ENCODE data around the gene ADGRV1.
"Not testable (repeated sequence)": the region's sequence is repeated elsewhere in the genome, so short reads cannot be mapped to it uniquely, and the experiment has no call there.

The ADGRV1 gene

GRCh38 chr5:91061094-91061493 lies 502.5 kb downstream of the ADGRV1 start:
- Histone ChIP-seq H3K79me2 (ENCODE audit: insufficient read depth, low read length) (no peaks in the 10 kb centered on the region), H3K27me3 (ENCODE audit: insufficient read depth, low read length, poor library complexity) (no peaks in the 10 kb centered on the region), H3K4me2 (ENCODE audit: insufficient read depth, low read length) (no peak overlapping the region), H2AFZ (ENCODE audit: low read depth, low read length) (no peak overlapping the region), H3K9me3 (ENCODE audit: insufficient read depth, low read length, severe bottlenecking) (no peaks in the 10 kb centered on the region), H3K9ac (ENCODE audit: low read depth, low read length) (no peak overlapping the region), H4K20me1 (ENCODE audit: insufficient read depth, low read length) (no peaks in the 10 kb centered on the region), H3K4me3 (ENCODE audit: low read depth in 1 of 2, low read length in 2 of 2) (no peak overlapping the region), H3K4me1 (ENCODE audit: insufficient read depth, low read length) (no peaks in the 10 kb centered on the region), H3K27ac (ENCODE audit: low read length) (no peak overlapping the region), H3K36me3 (ENCODE audit: insufficient read depth, low read length) (no peaks in the 10 kb centered on the region)
- DNase-seq (no peak), ATAC-seq (ENCODE audit: insufficient read depth, low read depth) (no peak)
- TF ChIP-seq EZH2 (IDR thresholded peaks at IDR 0.05; ENCODE audit: borderline replicate concordance, low read depth, low read length, severe bottlenecking) (no peak), CTCF (IDR thresholded peaks at IDR 0.05; ENCODE audit: borderline replicate concordance, extremely low read depth, low read length, poor library complexity, severe bottlenecking) (no peak)

GRCh38 chr5:91061946-91062562 lies 503.5 kb downstream of the ADGRV1 start:
- no peak for ATAC-seq (ENCODE audit: insufficient read depth, low read depth)
- Histone ChIP-seq H3K4me2 (ENCODE audit: insufficient read depth, low read length) (no peak overlapping the region), H3K27me3 (ENCODE audit: insufficient read depth, low read length, poor library complexity) (peaks cover 3% of the 10 kb centered on the region), H2AFZ (ENCODE audit: low read depth, low read length) (no peak overlapping the region), H3K36me3 (ENCODE audit: insufficient read depth, low read length) (no peaks in the 10 kb centered on the region), H3K4me3 (ENCODE audit: low read depth in 1 of 2, low read length in 2 of 2) (no peak overlapping the region), H3K9me3 (ENCODE audit: insufficient read depth, low read length, severe bottlenecking) (no peaks in the 10 kb centered on the region), H3K27ac (ENCODE audit: low read length) (no peak overlapping the region), H4K20me1 (ENCODE audit: insufficient read depth, low read length) (no peaks in the 10 kb centered on the region), H3K79me2 (ENCODE audit: insufficient read depth, low read length) (no peaks in the 10 kb centered on the region), H3K4me1 (ENCODE audit: insufficient read depth, low read length) (no peaks in the 10 kb centered on the region), H3K9ac (ENCODE audit: low read depth, low read length) (no peak overlapping the region)
- DNase-seq: no peak
- TF ChIP-seq CTCF (IDR thresholded peaks at IDR 0.05; ENCODE audit: borderline replicate concordance, extremely low read depth, low read length, poor library complexity, severe bottlenecking): no peak
- no peak for TF ChIP-seq EZH2 (IDR thresholded peaks at IDR 0.05; ENCODE audit: borderline replicate concordance, low read depth, low read length, severe bottlenecking)

GRCh38 chr5:91063098-91063690 lies 504.6 kb downstream of the ADGRV1 start:
- not testable (repeated sequence) for H3K79me2 ChIP-seq (ENCODE audit: insufficient read depth, low read length); DNase-seq; H2AFZ ChIP-seq (ENCODE audit: low read depth, low read length); ATAC-seq (ENCODE audit: insufficient read depth, low read depth); H3K27ac ChIP-seq (ENCODE audit: low read length); H3K9ac ChIP-seq (ENCODE audit: low read depth, low read length); H4K20me1 ChIP-seq (ENCODE audit: insufficient read depth, low read length); H3K4me1 ChIP-seq (ENCODE audit: insufficient read depth, low read length); H3K36me3 ChIP-seq (ENCODE audit: insufficient read depth, low read length); H3K9me3 ChIP-seq (ENCODE audit: insufficient read depth, low read length, severe bottlenecking); H3K27me3 ChIP-seq (ENCODE audit: insufficient read depth, low read length, poor library complexity); H3K4me3 ChIP-seq (ENCODE audit: low read depth in 1 of 2, low read length in 2 of 2); H3K4me2 ChIP-seq (ENCODE audit: insufficient read depth, low read length)

GRCh38 chr5:91065496-91065895 lies 506.9 kb downstream of the ADGRV1 start:
- Histone ChIP-seq H3K27me3 (ENCODE audit: insufficient read depth, low read length, poor library complexity) (peaks cover 3% of the 10 kb centered on the region), H3K9me3 (ENCODE audit: insufficient read depth, low read length, severe bottlenecking) (no peaks in the 10 kb centered on the region), H3K36me3 (ENCODE audit: insufficient read depth, low read length) (no peaks in the 10 kb centered on the region), H3K27ac (ENCODE audit: low read length) (no peak overlapping the region), H3K4me1 (ENCODE audit: insufficient read depth, low read length) (no peaks in the 10 kb centered on the region), H3K9ac (ENCODE audit: low read depth, low read length) (no peak overlapping the region), H3K4me2 (ENCODE audit: insufficient read depth, low read length) (no peak overlapping the region), H4K20me1 (ENCODE audit: insufficient read depth, low read length) (no peaks in the 10 kb centered on the region), H3K79me2 (ENCODE audit: insufficient read depth, low read length) (no peaks in the 10 kb centered on the region), H3K4me3 (ENCODE audit: low read depth in 1 of 2, low read length in 2 of 2) (no peak overlapping the region), H2AFZ (ENCODE audit: low read depth, low read length) (no peak overlapping the region)
- TF ChIP-seq EZH2 (IDR thresholded peaks at IDR 0.05; ENCODE audit: borderline replicate concordance, low read depth, low read length, severe bottlenecking) (no peak), CTCF (IDR thresholded peaks at IDR 0.05; ENCODE audit: borderline replicate concordance, extremely low read depth, low read length, poor library complexity, severe bottlenecking) (no peak)
- ATAC-seq (ENCODE audit: insufficient read depth, low read depth) (no peak), DNase-seq (no peak)

Measured in DND-41 (cell line).